Astrocyte of the cerebellum (primary cell): Measurements from ENCODE around the gene ATP2C2.

Source experiments
- DNase-seq: peaks from one replicate; pipeline ENCODE4 v3.0.0-alpha.2; 2011; ENCODE audit warnings: low read depth
- H3K4me3 ChIP-seq: 2 replicates; pipeline ENCODE4 v1.5.1; 2011; ENCODE audit warnings: mild to moderate bottlenecking, low read depth, low read length, moderate library complexity
- CTCF ChIP-seq: IDR thresholded peaks from 2 replicates; pipeline ENCODE4 v1.5.1; 2012; ENCODE audit warnings: low read length, low read depth, moderate library complexity, mild to moderate bottlenecking; ENCODE audit errors: missing control alignments
- in situ Hi-C: cut with HindIII; loops from 2 replicates; pipeline ENCODE4 v1.10.0; 2017; ENCODE audit warnings: low sequenced_read_pairs

Gene ATP2C2

GRCh38 chr16:84368308-84368996 is at the start of gene ATP2C2:
TSS of gene ATP2C2 (plus strand) at chr16:84368538. CDS start at chr16:84368616, 78 bp downstream.
- no peak within 1 kb of the TSS for H3K4me3 ChIP-seq

GRCh38 chr16:84319146-84319760 is 49.1 kb upstream of the ATP2C2 start:
- H3K4me3 ChIP-seq = no peak overlapping the region
- no peak for DNase-seq
- no peak for TF ChIP-seq CTCF
- in situ Hi-C loops = no loop called here

More at GRCh38 chr16:84368308-84368996, at the start of gene ATP2C2:
- TF ChIP-seq CTCF = no peak
- in situ Hi-C loops = no loop called here
- no peak for DNase-seq

- in situ Hi-C loops = no loop called here
- no peak for TF ChIP-seq CTCF
- no peak for DNase-seq
- H3K4me3 ChIP-seq = no peak overlapping the region
Observed at GRCh38 chr16:84320511-84320910, 47.8 kb upstream of the ATP2C2 start.

GRCh38 chr16:84321932-84322331 is 46.4 kb upstream of the ATP2C2 start:
- TF ChIP-seq CTCF = no peak
- in situ Hi-C loops = no loop called here
- H3K4me3 ChIP-seq = no peak overlapping the region
- DNase-seq = no peak

- in situ Hi-C loops = no loop called here
- H3K4me3 ChIP-seq = no peak overlapping the region
- no peak for DNase-seq
- TF ChIP-seq CTCF = no peak
Observed at GRCh38 chr16:84322749-84323148, 45.6 kb upstream of the ATP2C2 start.

- no peak overlapping the region for H3K4me3 ChIP-seq
- no peak for TF ChIP-seq CTCF
- in situ Hi-C loops = no loop called here
- no peak for DNase-seq
Observed at GRCh38 chr16:84323606-84324005, 44.7 kb upstream of the ATP2C2 start.
